ENCODE results near the gene SFTPB. TPM values are rescaled to one million over a fixed set of nuclear protein-coding genes. Genes with fewer than 3 reads are reported as not detected.

SFTPB gene
- total RNA-seq, 2 donors from 2014 or later, result 0.15 TPM; not detected in 1

DNA sequence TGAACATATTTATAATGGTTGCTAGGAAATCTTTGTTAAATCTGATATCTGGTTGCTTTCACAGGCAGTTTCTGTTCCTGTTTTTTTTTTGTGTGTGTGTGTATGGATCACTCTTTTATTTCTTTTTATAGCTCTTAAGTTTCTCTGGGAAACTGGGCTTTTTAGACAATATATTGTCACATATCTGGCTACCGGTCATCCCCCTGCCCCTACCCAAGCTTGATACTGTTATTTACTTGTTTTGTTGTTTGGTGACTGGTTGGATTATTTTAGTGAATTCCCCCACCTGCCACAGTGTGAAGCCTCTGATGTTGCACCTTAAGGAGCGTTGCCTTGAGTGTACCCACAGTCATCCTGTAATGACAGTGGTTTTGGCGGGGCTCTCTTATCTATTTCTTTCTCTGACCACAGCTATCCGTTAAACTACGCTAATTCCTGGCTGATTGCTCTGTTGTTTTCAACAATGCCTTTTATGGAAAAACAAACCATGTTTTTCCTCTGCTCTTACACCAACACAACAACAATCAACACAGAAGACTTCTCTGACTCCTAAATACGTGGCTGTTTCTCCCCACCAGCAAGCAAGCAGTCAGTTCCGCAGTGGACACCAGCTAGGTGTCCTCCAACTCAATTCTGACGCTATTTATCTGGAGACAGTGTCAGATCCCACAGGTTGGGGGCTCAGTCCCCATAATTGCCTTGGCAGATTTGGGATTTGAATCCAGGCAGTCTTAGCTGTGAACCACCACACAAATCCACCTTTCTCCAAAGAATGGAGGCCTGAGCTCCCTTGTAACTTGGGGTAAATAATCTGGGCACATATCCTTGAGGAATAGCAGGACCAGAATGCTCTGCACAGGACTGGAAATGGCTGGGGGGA is 37.0 kb upstream of the SFTPB start:
- no peaks in the 10 kb centered on the region for H3K36me3 ChIP-seq
- no peak for TF ChIP-seq CTCF (IDR thresholded peaks at IDR 0.05)
- H3K4me3 ChIP-seq, result no peak overlapping the region
- peak overlapping the region; percentile 28 to 66 for H3K27ac ChIP-seq
- H3K9me3 ChIP-seq, result no peaks in the 10 kb centered on the region
- peaks cover 0 to 36% of the 10 kb centered on the region in 2 donors for H3K4me1 ChIP-seq
- H3K27me3 ChIP-seq, result no peaks in the 10 kb centered on the region
- DNase-seq (ENCODE audit: low spot score), result peak; percentile 57

- TF ChIP-seq CTCF (IDR thresholded peaks at IDR 0.05), result no peak
- no peaks in the 10 kb centered on the region for H3K9me3 ChIP-seq
- H3K36me3 ChIP-seq, result no peaks in the 10 kb centered on the region
- peaks cover 0 to 30% of the 10 kb centered on the region in 2 donors for H3K4me1 ChIP-seq
- no peak for DNase-seq (ENCODE audit: low spot score)
- no peak overlapping the region for H3K4me3 ChIP-seq
- H3K27me3 ChIP-seq, result no peaks in the 10 kb centered on the region
- H3K27ac ChIP-seq, result peak overlapping the region in 1 of 2 donors; percentile 13
Measured at GRCh38 chr2:85704038-85704437, 36.0 kb upstream of the SFTPB start.

DNA sequence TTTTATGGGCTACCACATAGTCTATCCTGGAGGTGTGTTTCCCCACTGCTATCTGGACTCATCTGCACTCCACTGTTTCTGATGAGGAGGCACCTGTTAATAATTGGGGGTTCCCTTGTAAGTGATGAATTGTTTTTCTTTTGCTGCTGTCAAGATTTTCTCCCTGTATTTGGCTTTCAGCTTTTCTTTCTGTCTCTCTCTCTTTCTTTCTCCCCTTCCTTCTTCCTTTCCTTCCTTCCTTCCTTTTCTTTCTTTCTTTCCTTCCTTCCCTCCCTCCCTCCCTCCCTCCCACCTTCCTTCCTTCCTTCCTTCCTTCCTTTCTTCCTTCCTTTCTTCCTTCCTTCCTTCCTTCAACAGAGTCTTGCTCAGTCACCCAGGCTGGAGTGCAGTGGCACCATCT is 35.3 kb upstream of the SFTPB start:
- H3K27me3 ChIP-seq, result no peaks in the 10 kb centered on the region
- no peaks in the 10 kb centered on the region for H3K9me3 ChIP-seq
- no peak overlapping the region for H3K4me3 ChIP-seq
- H3K4me1 ChIP-seq, result peaks cover 0 to 30% of the 10 kb centered on the region in 2 donors
- DNase-seq (ENCODE audit: low spot score), result no peak
- no peaks in the 10 kb centered on the region for H3K36me3 ChIP-seq
- H3K27ac ChIP-seq, result peak overlapping the region in 1 of 2 donors; percentile 13
- no peak for TF ChIP-seq CTCF (IDR thresholded peaks at IDR 0.05)

DNA sequence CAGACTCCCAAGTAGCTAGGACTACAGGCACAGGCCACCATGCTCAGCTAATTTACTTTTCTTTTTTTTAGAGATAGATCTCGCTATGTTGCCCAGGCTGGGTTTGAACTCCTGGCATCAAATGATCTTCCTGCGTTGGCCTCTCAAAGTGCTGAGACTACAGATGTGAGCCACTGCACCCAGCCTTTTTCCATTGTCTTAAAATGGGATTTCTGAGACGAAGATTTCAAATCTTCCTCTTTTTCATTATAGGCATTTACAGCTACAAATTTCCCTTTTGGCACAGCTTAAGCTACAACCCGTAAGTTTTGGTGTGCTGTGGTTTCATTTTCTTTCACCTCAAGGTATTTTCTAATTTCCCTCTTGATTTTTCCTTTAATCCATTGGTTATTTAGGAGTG is 34.8 kb upstream of the SFTPB start:
- no peak for TF ChIP-seq CTCF (IDR thresholded peaks at IDR 0.05)
- Histone ChIP-seq H3K27ac (peak overlapping the region in 1 of 2 donors; percentile 13), H3K4me1 (peaks cover 0 to 27% of the 10 kb centered on the region in 2 donors)

GRCh38 chr2:85702172-85702571 is 34.2 kb upstream of the SFTPB start:
- H3K4me1 ChIP-seq, result peaks cover 0 to 21% of the 10 kb centered on the region in 2 donors
- H3K9me3 ChIP-seq, result no peaks in the 10 kb centered on the region
- no peak overlapping the region for H3K4me3 ChIP-seq
- no peak overlapping the region for H3K27ac ChIP-seq
- H3K36me3 ChIP-seq, result no peaks in the 10 kb centered on the region
- no peak for TF ChIP-seq CTCF (IDR thresholded peaks at IDR 0.05)
- DNase-seq (ENCODE audit: low spot score), result no peak
- H3K27me3 ChIP-seq, result no peaks in the 10 kb centered on the region

More for the DNA sequence above, 34.8 kb upstream of the SFTPB start:
- H3K27me3 ChIP-seq, result no peaks in the 10 kb centered on the region
- no peaks in the 10 kb centered on the region for H3K36me3 ChIP-seq
- peak; percentile 58 for DNase-seq (ENCODE audit: low spot score)
- no peaks in the 10 kb centered on the region for H3K9me3 ChIP-seq
- no peak overlapping the region for H3K4me3 ChIP-seq
